ENCODE data around the gene LMOD1.

The LMOD1 gene

DNA sequence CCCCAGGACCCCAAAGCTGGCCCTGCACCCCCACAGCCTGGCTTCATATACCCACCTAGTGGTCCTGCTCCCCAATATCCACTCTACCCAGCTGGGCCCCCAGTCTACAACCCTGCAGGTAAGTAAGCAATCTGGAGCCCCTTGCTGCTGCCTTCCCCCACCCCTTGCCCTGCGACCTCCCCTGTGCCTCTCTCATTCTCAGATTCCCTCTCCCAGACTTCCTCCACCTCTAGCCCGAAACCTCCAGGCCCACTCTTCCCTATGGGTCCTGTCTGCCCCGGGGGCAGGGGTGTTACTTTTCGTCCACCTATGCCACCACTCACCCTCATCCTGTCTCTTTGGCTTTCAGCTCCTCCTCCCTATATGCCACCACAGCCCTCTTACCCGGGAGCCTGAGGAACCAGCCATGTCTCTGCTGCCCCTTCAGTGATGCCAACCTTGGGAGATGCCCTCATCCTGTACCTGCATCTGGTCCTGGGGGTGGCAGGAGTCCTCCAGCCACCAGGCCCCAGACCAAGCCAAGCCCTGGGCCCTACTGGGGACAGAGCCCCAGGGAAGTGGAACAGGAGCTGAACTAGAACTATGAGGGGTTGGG, 54.8 kb downstream of the LMOD1 start:
- DNase-seq (ENCODE audit: low read depth), result no peak

- DNase-seq (ENCODE audit: low read depth), result no peak
Observed at GRCh38 chr1:201890806-201891450, 55.4 kb downstream of the LMOD1 start.

- no peak for DNase-seq (ENCODE audit: low read depth)
Observed at GRCh38 chr1:201890223-201890622, 56.1 kb downstream of the LMOD1 start.

- DNase-seq (ENCODE audit: low read depth), result no peak
Observed at GRCh38 chr1:201889090-201889968, 57.0 kb downstream of the LMOD1 start.

- DNase-seq (ENCODE audit: low read depth), result no peak
Observed at GRCh38 chr1:201888282-201889089, 57.9 kb downstream of the LMOD1 start, which contains the start of gene SHISA4. Gene SHISA4, plus strand, starts transcription at chr1:201888898. Its CDS starts 97 bp downstream, at chr1:201888995.

DNA sequence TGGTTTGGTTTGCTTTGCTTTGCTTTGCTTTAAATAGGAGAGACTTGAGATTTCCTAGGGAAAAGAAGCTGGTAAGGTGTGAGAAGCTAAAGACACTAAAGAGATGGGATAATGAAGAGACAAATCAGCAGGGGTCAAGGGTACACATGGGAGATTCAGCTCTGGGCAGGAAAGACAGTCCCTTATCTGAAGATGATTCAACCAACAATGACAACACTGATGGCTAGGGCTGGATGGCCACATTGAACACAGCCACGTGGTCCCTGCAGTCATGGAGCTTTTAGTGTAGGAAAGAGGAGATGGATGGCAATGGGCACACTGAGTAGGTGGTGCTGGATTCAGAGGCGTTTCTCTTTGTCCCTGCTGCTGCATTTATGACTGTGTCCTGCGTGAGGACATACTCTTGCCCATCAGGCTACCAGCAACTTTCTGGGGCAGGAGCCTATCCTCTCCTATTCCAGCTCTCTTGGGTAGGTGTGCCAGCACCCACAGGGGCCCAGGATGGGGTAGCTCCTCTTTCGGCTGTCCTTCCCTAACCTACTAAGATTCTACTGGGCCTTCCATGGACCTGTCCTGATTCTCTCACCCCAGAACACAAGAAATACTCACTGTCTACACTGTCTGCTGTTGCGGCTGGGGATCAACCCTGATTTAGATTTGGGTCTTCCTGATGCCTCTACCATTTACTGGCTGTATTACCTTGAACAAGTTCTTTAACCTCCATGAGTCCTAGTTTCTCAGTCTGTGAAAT, 59.1 kb downstream of the LMOD1 start:
- no peak for DNase-seq (ENCODE audit: low read depth)

GRCh38 chr1:201886103-201886885, 60.1 kb downstream of the LMOD1 start:
- no peak for DNase-seq (ENCODE audit: low read depth)

DNA sequence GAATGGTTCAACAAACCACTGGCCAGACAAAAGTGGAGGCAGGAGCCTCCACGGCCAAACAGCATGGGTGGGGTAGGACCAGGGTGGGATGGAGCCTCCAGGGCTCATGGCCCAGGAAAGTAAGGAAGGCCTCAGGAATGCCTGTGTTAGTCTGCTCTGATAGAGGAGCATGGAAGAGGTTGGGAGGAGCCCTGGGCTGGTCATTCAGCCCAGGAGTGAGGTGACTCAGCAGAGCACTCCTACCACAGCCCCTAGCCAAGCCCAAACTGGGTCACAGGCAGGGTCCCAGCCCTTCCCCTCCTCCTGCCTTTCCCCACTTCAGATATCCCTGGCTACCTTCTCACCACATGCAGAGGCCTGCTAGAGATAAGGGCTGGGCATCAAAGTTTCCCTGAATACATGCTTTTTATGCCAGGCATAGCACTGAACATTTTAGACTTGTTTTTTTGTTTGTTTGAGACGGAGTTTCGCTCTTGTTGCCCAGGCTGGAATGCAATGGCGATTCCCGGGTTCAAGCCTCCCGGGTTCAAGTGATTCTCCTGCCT, 60.7 kb downstream of the LMOD1 start:
- no peak for DNase-seq (ENCODE audit: low read depth)

GRCh38 chr1:201884425-201884824, 61.9 kb downstream of the LMOD1 start:
- DNase-seq (ENCODE audit: low read depth), result no peak

DNA sequence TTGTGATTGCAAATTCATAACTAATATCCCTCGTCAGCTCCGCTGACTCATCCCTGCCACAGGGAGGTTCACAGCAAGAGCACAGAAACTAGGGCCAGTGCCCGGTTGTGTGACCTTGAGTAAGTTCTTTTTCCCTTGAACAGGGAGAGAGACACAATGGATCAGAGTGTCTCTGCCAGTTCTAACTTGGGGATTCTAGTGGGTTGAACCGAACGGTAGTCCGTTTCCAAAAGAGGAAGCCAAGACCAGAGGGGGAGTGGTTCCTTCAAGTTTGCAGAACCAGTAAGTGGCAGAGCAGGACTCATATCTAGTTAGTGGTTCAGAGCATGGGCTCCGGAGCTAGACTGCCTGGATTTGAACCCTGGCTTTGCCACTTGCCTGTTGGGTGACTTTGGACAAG, 62.6 kb downstream of the LMOD1 start:
- DNase-seq (ENCODE audit: low read depth), result no peak

- DNase-seq (ENCODE audit: low read depth), result no peak
Observed at GRCh38 chr1:201883266-201883665, 63.1 kb downstream of the LMOD1 start.

DNA sequence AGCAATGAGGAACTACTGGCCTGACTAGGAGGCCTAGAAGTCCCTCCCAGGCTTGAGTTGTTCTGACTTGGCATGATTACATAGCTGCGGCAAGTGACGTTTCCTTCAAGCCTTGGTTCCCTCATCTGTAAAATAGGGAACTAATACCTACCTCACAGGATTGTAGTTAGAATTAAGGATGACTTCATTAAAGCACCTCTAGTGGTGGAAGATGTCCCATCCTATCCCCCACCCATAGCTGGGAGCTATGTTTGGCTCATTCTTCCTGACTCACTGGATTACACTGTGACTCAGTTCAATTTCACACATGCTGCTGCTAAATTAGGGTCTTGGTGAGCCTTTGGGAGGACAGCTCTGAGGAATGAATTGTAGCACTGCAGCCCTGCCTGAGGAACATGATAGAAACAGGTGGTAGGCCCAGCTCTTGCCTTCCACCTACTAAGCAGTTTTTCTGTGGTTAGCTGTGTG, 63.6 kb downstream of the LMOD1 start:
- peak; percentile 48 for DNase-seq (ENCODE audit: low read depth)

DNA sequence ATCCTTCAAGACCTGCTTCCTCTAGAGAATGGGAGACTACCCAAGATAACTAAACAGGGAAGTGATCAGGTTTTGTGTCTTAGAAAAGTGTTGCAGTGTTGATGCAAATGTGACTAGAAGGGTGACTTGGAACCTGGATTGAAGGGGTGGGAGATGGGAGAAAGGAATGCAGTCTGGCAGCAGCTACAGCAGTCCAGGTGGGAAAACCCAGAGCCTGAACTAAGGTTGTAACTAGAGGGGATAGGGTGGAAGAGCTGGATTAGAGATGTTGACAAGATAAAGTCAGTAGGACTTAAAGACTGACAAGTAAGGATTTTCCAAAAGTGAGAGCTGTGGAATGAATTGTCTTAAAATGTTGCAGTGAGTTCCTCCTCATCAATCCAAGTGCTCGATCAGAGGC, 64.7 kb downstream of the LMOD1 start:
- DNase-seq (ENCODE audit: low read depth), result no peak

GRCh38 chr1:201880928-201881571, 65.3 kb downstream of the LMOD1 start:
- DNase-seq (ENCODE audit: low read depth), result no peak

- DNase-seq (ENCODE audit: low read depth), result no peak
Observed at GRCh38 chr1:201877877-201878401, 68.4 kb downstream of the LMOD1 start.

DNA sequence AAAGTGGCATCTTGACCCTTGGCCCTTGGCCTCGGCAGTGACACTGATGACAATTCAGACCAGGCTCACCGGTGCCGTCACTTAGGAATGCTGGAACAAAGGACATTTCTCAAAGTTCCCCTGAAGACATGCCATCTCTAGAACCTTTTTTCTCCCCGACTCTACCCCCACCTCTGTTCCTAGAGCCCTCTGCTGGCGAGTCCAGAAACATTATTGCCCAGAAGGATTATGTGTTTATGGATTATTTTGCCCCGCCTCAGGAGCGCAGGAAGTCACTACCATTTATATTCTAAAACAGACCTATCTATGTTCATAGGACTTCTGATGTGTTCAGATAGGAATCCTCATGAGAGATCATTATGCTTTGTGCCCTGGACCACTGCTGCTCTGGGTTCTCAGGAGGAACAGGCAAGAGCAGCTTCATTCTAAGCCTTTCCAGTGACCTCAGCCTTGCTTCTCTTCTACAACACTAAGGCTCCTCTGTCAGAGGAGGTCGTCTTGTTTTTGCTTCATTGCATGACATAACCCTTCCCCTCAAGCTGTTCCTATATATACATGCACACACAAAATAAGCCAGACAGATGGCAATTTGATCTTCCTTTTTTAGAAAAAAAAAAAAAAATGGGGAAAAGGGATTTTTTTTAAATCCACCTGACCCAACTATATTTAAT, 70.1 kb downstream of the LMOD1 start:
- no peak for DNase-seq (ENCODE audit: low read depth)

DNA sequence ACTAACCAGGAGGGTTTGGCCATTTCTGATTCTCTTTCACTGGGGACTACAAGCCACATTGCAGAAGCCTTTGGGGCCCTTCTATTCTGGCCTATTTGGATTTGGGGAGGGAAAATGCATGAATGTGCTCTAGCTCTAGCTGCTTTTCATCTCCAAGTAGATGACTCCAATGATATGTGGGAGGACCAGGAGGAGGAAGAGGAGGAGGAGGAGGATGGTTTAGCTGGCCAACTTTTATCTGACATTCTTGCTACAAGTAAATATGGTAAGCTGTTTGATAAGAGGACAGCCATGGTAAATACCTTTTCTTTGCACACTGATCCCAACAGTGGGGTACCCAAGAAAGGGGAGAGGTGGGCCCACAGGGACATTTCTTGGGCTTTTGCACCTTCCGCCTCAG, 71.7 kb downstream of the LMOD1 start:
- DNase-seq (ENCODE audit: low read depth), result no peak

GRCh38 chr1:201870397-201870796, 76.0 kb downstream of the LMOD1 start:
- no peak for DNase-seq (ENCODE audit: low read depth)

- no peak for DNase-seq (ENCODE audit: low read depth)
Observed at GRCh38 chr1:201861448-201861847, 84.9 kb downstream of the LMOD1 start.

All from fibroblast of the conjunctiva (primary cell).